Raji (cell line): Measurements from ENCODE around the gene KATNBL1.

ENCODE experiments used
- POLR2A ChIP-seq: IDR thresholded peaks from 2 replicates; pipeline ENCODE4 v1.6.1; 2011; ENCODE audit warnings: low read depth, low read length, control low read depth; ENCODE audit not compliant: insufficient read depth

KATNBL1 gene

DNA sequence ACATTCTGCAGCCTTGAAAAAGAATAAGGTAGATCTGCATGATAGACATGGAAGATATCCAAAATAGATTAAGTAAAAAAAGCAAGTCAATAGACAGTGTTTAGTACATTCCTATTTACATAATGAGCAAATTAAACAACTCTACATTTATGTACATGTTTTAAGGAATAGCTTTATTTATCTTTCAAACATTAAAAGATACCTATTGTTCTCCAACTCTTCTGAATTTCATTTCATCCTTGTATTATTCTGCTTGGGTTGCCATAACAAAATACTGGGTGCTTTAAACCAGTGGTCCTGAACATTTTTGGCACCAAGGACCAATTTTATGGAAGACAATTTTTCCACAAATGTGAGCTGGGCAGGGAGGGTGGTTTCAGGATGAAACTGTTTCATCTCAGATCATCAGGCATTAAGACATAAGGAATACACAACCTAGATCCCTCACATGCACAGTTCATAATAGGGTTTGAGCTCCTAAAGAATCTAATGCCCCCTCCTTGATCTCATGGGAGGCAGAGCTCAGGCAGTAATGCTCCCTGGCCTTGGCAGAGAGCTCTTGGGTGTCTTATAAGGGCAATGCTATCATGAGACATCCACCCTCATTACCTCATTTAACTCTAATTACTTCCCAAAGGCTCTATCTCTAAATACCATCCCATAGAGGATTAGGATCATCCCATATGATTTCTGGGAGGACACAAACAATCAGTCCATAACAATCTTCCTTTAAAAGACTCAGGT lies 6.8 kb upstream of the KATNBL1 start:
- no peak for TF ChIP-seq POLR2A

DNA sequence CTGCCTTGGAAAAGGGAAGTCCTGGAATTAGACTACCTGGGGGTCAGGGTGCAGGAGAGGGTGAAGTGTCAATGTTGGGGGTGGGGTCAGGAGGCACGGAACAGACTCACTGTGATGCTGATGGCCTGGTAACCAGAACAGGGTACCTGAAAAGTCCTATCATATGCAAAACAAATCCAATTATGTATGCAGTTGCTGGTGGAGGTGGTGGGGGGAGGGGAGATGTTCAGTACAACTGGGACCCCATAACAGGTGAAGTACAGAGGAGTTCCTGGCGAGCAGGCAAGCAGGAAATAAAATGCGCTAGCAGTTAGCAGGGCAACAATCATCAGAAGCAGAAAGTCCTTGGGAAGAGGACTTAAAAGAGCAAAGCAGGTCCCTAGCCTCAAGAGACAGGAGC lies 4.2 kb upstream of the KATNBL1 start:
- TF ChIP-seq POLR2A: no peak

DNA sequence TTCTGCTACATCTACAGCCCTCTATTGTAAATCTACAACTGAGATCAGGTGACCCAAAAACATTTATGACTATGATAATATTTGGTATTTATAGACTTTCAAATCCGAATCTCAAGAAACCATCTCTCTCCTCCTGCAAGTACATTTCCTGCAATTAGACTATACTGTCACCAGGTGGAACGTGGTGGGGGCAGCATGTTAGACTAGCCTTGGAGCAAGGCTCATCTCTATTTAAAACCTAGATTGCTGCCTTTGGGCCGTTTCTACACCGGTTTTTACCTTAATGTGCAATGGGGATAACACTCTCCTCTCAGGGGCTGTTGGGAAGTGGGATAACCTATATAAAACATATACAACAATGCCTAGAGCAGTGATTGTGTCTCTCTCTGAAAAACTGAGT lies 3.8 kb upstream of the KATNBL1 start:
- no peak for TF ChIP-seq POLR2A

DNA sequence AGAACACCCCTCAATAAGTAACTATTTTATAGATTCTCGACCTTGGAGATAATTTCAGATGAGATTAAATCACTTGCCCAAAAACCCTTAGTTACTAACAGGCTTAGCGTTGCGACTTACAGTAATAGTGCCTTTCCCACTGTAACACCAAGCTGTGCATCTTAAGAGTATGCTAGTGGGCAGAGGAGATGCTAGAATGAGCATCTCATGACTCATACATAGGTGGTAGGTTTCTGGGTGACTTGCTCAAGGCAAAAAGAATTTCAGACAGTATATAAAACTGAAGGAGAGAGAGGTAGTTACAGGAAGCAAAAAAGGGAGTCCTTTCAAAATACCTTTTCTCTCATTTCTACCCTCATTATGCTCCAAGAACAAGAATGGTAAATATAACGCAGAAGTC lies 3.9 kb downstream of the KATNBL1 start:
- TF ChIP-seq POLR2A: no peak

DNA sequence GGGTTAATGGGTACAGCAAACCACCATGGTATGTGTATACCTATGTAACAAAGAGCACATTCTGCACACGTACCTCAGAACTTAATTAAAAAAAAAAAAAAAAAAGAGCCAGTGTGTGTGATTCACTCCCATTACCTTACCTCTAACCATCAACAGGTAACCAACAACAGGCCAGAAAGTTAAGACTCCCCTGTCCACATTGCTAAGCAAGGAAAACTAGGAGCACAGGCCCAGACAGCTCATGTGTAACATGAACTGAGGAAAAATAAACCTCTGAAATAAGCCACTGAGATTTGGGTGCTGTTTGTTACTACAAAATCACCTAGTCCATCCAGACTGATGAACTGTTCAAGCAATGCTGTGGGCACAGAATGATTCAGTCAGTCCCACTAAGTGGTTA lies 6.0 kb downstream of the KATNBL1 start:
- TF ChIP-seq POLR2A: no peak

DNA sequence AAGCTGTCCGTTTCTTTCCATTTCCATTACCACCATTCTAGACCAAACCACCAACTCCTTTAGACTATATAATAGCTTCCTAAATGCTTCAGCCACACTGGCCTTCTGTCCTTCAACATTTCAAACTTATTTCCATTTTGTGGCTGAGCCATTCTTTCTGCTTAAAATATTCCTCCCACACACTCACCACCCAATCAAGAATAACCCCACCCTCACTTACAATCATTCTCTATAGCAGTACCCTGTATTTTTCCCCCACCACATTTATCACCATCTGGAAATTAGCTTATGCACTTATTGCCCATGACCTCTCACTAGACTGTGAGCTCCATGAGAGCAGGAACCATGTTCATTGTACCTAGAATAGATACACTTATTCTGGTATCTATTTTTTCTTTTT lies 6.6 kb downstream of the KATNBL1 start:
- TF ChIP-seq POLR2A: no peak

DNA sequence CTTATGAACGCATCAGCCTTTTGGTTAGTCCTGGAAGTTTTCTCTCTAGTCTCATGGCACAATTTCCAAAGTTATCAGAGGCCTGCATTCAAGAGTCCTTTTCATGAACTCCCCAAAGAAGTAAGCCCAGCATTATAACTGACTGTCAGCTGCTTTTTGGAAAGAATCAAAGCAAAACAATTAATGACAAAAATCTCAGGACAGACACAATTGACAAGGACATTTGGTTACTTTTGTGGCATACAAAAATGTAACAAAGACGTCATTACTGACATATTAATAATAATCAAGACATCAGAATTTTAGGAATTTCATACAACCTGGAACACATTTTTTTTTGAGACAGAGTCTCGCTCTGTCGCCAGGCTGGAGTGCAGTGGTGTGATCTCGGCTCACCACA lies 21.2 kb downstream of the KATNBL1 start:
- no peak for TF ChIP-seq POLR2A

DNA sequence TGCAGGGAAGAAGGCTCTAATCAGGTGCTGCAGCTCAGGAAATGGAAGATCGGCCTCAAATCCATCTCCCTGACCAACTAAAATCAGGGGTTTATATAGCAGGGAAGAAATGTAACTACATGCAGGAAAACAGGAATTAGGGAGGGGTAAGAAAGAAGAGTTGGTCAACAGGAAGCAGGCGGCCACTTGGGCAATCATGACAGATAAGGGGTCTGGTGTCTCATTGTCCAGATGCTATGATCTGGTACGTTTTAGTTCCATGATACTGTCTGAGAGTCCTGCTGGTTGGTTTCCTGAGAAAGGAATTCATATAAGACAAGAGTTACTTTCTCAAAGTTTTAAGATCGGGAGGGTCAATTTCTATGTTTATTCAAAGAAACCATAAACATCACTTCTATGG lies 24.2 kb downstream of the KATNBL1 start:
- no peak for TF ChIP-seq POLR2A

DNA sequence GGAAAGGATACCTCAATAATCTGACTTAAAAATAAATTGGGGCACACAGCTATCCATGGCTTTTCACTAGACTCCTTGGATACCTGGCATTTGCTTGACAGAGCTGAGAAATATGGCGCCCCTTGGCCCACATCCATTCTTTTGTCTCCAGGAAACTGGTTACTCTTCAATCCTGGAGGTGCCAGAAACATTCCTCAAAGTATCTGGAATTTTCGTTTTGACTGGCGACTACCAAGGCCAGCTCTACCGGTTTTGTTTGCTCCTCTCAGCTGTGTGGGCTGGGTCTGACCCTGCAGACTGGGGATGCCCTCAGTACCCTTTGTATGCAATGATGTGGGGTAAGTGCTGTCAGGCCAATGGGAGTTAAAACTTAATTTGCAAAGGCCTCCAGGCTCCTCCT lies 27.0 kb downstream of the KATNBL1 start:
- no peak for TF ChIP-seq POLR2A

DNA sequence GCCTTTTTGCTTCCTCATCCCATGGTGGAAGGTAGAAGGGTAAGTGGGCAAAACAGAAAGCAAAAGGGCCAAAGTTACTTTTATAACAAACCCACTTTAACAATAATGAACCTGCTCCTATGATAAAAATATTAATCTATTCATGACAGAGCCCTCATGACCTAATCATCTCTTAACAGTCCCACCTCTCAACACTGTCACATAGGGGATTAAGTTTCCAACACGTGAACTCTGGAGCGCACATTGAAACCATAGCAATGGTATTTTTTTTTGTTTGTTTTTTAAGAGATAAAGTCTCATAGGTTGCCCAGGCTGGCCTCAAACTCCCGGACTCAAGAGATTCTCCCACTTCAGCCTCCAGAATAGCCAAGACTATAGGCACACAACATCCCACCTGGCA lies 30.7 kb downstream of the KATNBL1 start:
- TF ChIP-seq POLR2A: no peak

DNA sequence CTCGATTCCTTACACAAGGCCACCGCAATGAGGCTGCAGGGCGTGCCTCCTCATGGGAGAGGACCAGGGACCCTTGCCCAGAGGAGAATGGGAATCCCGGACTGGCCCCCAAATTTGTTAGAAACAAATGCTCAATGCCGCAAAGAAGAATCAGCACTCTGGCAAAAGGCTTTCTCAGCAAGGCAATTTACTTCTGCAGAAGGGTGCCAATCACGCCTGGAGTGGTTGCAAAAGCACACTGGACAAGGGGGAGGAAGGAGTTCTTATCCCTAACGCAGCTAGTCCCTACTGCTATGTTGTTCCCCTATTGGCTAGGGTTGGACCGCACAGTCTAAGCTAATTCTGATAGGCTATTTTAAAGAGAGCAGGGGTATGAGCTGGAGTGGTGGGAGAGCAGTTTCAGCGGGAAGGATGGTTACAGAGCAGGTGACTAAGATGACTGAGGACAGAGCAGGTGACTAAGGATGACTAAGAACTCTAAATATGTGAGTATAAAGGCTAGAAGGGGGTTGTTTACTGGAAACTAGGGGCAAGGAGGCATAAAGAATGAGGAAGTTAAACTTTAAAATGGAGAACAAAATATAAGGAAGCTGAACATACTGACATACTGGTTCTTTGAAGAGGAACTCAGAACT lies 48.5 kb downstream of the KATNBL1 start:
- TF ChIP-seq POLR2A: no peak

DNA sequence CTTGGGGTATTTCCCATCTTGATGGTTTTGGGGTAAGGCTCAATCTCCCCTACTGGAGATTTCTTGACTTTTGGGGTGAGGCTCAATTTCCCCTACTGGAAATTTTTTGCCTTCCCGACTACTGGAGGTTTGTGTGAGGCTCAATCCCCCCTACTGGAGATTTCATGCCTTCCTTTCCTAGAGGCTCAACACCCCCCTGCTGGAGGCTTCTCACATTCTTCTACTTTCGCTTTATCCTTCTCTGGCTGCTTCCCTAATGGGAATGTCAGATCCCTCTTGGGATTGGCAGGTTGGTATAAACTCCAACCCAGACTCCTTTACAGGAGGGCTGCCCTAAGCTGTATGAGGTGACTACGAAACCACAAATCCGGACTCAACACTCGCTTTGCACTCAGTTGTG lies 49.2 kb downstream of the KATNBL1 start:
- TF ChIP-seq POLR2A: no peak

DNA sequence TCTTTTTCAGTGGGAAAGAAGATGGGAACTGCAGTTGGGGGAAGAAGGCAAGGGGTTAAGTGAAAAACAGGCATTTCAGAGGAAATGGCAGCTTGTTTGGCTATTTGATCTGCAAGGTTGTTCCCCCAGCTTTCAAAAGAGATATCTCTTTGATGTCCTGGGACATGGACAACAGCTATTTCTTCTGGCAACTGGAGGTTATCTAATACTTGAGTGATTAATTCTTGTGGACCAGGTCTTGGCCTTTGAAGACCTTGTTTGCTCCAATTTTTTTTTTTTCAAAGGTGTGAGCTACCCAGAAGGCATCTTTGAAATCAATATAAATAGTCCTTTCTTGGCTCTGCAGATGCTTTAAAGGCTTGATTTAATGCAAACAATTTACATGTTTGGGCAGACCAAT lies 51.5 kb downstream of the KATNBL1 start:
- TF ChIP-seq POLR2A: no peak

DNA sequence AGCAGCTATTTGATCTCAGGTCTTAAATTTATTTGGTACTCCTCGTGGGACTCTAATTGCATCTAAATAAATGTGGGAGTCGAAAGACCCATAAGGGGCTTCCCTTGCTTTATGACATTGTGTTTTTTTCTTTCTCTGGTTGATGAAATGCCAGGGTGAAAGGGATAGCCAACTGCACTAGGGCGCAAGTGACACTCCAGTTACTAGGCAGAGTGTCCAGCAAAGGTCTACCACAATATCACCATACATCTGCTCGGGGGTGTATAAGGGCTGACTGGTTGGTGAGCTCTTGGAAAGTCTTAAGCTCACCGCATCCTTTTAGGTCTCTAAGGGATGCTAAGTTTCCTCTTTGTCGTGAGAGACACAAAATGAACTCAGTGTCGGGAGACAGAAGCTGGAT lies 54.0 kb downstream of the KATNBL1 start:
- no peak for TF ChIP-seq POLR2A

DNA sequence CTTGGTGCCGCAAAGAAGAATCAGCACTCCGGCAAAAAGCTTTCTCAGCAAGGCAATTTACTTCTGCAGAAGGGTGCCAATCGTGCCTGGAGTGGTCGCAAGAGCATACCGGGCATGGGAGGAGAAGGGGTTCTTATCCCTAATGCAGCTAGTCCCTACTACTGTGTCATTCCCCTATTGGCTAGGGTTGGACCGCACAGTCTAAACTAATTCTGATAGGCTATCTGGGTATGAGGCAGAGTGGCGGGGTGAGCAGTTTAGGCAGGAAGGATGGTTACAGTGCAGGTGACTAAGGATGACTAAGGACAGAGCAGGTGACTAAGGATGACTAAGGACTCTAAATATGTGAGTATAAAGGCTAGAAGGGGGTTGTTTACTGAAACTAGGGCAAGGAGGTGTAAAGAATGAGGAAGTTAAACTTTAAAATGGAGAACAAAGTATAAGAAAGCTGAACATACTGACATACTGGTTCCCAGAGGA lies 55.1 kb downstream of the KATNBL1 start:
- no peak for TF ChIP-seq POLR2A

DNA sequence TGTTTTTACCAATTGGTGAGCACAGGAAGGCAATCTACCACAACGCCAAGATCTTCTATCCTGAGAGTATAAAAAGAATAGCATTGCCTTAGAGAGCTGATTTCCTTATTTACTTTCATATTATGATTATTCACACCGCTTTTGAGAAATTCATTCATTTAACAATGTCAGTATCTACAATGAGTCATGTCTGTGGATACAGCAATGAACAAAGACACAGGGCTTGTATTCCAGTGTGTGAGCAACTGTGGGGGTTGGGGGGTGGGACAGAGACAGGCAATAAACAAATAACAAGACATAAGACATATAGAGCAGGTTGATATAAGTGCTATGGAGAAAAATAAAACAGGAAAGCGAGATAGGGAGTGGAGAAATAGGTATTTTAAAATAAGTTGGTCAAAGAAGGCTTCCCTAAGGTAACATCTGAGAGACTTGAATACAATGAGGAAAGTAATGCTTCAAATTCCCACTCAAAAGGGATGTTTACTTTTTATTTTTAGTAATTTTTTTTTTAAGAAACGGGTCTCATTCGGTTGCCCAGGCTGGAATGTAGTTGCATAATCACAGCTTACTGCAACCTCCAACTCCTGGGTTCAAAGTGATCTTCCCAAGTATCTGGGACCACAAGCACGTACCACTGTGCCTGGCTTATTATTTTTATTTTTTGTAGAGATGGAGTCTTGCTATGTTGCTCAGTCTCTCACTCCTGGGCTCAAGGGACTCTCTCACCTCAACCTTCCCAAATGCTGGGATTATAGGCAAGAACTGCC lies 62.3 kb downstream of the KATNBL1 start:
- TF ChIP-seq POLR2A: no peak
